ENCODE data around the gene LRRC23.
A peak's percentile ranks its signal among the peaks of the same experiment; 100 is the strongest.
"Not testable (repeated sequence)": the region's sequence is repeated elsewhere in the genome, so short reads cannot be mapped to it uniquely, and the experiment has no call there.

LRRC23 gene

DNA sequence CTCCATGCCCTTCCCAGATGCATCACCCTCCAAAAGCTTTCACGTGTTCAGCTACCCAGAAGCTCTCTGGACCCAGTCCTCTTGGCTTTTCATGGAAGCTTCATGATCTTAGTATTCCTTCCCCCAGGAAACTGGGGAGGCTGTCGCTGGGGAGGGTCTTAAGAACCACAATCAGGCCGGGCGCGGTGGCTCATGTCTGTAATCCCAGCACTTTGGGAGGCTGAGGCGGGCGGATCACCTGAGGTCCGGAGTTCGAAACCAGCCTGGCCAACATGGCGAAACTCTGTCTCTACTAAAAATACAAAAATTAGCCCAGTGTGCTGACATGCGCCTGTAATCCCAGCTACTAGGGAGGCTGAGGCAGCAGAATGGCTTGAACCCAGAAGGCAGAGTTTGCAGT is 3.5 kb downstream of the LRRC23 start:
- not testable (repeated sequence) for DNase-seq

DNA sequence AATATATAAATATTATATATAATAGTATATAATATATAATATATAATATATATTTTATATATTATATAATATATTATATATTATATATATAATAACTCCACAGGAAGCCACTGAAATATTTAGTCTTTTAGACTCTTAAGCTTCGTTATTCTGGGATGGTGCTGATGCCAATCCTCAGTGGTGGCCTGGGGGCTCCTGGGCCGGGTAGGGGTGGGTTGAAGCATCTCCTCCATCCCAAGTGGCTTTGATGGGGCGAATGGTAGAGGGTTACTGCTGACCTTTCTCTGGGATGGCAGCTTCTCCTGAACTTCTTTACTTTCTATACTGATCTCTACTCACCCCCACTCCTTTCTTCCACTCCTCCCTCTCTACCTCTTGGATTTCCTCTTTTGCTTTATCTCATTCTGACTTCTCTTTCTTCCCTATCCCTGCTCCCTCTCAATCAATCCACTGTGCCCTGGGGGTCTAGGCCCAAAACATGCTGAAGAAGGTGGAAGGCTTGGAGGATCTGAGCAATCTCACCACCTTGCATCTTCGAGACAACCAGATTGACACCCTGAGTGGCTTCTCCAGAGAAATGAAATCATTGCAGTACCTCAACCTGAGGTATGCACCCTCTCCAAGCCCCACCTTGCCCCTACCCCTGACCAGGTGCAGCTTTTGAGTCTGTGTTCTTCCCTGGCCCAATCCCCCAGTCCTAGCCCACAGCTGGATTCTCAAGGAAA is 5.0 kb downstream of the LRRC23 start:
- no peak for DNase-seq

DNA sequence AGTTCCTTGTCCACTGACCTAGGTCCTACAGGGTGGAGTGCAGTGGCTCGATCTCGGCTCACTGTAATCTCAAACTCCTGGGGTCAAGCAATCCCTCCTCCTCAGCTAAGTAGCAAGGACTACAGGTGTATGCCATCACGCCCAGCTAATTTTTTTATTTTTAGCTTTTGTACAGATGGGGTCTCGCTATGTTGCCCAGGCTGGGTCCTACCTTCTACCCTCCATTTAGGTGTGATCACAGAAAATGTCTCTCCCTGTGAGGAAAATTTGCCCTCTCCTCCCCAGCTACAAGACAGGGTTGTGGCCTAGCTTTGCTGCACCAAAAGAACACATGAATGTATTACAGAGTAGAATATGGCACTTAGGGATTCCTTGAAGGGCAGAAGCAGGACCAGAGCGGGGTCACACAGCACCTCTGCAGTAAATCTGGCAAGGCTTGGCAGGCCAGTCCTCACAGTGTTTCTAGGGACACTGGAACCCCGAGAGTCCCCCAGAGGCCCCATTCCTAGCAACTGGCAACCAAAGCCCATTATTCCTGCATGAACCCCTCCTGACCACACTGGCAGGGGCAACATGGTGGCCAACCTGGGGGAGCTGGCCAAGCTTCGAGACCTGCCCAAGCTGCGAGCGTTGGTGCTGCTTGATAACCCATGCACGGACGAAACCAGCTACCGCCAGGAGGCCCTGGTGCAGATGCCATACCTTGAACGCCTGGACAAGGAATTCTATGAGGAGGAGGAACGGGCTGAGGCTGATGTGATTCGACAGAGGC is 7.7 kb downstream of the LRRC23 start:
- no peak for DNase-seq

DNA sequence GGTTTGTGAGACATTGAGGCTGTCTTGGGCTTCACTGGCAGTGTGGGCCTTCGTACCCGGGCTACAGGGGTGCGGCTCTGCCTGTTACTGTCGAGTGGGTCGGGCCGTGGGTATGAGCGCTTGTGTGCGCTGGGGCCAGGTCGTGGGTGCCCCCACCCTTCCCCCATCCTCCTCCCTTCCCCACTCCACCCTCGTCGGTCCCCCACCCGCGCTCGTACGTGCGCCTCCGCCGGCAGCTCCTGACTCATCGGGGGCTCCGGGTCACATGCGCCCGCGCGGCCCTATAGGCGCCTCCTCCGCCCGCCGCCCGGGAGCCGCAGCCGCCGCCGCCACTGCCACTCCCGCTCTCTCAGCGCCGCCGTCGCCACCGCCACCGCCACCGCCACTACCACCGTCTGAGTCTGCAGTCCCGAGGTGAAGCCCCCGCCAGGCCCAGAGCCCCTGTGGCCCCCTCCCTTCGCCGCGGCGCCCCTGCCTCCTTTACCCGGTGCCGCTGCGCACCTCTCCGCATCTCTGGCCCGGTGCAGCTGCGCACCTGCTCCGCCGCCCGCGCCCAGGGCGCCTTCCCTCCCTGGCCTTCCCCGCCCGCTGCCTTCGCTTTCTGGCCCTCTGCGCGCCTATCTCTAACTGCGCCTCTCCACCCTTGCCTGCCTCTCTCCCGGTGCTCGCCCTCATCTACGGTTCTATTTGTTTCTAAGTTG is 9.8 kb downstream of the LRRC23 start, which contains the start of gene ENO2:
ENO2 (plus strand) TSS at position 335 of the 701 bp plus-strand sequence. CDS start 1,253 bp downstream, outside the sequence.
- peak; percentile 89 for DNase-seq

DNA sequence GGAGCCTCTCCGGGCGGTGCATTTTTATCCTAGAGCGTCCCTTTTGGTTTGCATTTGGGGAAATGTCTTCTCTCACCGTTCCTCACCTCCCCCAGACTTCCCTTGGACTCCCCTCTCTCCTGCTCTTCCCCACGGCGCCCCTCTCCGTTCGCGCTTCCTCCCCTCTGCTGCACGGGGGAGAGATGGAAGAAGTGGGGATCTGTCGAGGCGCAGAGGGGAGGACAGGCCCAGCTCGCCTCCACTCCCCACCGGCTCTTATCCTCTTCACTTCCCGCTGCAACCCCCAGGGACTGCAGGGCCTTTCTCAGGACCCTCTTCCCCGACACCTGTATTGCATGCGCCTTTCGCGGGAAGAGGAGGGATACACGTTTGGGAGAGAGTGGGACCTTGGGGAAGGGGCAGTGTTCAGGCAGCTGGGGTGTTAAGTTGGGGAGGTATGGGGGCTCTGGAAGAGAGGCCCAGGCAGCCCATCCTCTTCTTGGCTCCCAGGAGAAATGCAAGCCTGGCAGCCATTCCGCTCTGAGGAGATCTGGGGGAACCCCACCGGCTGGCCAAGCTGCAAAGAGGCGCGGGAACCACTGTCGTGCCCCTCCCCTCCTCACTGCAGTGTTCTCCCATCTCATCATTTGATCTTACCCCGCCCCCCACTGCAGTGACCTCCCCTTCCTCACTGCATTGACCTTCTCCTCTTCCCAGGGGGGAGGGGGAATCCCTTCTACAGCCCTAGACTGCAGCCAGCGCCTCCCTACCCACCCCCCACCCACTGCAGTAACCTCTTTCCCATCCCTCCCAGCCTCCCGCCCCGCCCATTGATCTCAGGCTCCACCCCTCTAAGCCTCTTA is 10.5 kb downstream of the LRRC23 start:
- peak; percentile 59 for DNase-seq

DNA sequence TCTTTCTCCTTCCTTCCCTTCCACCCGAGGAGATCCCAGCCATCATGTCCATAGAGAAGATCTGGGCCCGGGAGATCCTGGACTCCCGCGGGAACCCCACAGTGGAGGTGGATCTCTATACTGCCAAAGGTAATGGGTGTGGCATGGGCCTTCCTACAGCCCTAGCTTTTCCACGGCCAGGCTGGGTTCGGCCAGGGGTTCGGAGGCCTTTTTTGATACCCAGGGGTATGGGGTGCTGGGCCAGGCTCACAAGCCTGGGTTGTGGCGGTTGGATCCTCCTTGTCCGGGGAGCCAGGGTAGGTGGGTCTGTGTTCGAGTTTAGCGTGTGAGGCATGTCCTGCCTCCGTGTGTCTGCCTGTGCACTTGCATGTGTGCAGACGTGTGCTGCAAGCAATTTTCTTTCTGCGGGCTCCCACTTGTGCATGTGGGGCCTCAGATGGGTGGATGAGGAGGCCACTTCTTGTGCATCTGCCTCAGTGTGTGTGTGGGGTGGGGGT is 11.2 kb downstream of the LRRC23 start:
- no peak for DNase-seq

DNA sequence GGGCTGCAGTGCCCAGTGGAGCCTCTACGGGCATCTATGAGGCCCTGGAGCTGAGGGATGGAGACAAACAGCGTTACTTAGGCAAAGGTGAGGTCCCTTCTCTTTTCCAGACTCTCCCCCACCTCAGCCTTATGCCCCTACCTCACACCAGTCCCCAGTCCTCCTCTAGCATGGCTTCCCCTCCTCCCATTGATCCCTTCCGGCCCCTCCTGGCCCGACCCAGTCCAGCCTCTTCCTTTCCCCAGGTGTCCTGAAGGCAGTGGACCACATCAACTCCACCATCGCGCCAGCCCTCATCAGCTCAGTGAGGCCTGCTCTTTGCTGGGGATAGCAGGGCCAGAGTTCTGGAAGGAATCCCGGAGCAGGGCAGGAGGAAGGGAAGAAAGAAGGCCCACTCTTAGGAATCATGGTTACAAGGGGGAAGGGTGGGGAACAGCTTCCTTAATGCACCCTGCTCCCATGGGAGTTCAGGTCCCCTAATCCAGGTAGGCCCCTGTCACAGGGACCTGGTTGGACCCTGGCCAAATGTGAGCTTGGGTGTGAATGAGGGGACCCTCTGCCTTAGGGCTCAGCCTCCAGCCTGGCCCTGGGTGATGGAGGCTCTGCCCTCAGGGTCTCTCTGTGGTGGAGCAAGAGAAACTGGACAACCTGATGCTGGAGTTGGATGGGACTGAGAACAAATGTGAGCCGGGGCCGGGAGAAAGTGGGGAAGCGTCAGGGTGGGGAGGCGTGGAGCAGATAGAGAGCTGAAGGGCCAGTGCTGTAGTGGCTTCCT is 12.0 kb downstream of the LRRC23 start:
- no peak for DNase-seq

DNA sequence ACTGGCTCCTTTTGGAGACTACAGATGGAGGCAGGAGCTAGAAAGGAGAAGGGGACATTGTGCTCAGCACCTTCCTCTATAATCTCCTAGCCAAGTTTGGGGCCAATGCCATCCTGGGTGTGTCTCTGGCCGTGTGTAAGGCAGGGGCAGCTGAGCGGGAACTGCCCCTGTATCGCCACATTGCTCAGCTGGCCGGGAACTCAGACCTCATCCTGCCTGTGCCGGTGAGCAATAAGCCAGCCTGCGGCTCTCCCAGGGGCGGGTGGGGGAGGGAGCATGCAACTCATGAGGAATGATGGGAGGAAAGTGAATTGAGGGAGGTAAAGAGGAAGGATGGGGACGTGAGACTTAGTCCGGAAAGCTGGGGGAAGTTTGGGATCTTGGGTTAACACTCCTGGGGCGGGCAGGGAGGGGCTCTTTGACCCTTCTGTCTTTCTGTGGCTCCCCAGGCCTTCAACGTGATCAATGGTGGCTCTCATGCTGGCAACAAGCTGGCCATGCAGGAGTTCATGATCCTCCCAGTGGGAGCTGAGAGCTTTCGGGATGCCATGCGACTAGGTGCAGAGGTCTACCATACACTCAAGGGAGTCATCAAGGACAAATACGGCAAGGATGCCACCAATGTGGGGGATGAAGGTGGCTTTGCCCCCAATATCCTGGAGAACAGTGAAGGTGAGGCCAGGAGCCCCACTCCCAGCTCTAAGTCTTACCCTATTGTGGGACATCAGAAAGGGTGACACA is 13.0 kb downstream of the LRRC23 start:
- DNase-seq: no peak

DNA sequence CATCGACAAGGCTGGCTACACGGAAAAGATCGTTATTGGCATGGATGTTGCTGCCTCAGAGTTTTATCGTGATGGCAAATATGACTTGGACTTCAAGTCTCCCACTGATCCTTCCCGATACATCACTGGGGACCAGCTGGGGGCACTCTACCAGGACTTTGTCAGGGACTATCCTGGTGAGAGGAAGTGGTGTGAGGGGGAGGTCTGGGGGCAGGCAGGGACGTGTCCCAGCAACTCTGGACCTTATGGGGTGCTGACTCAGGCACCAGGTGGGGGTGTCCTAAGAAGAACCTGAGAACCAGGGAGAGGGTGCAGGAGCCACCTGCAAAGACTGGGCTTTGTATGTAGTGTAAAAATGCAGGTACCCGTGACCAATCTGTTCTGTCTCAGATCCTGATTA is 15.0 kb downstream of the LRRC23 start:
- no peak for DNase-seq

DNA sequence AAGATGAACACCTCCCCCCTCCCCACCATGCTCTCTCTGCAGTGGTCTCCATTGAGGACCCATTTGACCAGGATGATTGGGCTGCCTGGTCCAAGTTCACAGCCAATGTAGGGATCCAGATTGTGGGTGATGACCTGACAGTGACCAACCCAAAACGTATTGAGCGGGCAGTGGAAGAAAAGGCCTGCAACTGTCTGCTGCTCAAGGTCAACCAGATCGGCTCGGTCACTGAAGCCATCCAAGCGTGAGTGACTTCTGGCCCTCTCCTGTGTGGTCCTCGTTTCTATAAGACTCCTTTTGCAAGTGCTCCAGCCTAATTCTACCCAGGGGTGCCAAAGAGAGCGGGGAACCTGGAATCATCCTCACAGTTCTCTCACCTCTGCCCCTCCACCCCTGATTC is 16.9 kb downstream of the LRRC23 start:
- no peak for DNase-seq

DNA sequence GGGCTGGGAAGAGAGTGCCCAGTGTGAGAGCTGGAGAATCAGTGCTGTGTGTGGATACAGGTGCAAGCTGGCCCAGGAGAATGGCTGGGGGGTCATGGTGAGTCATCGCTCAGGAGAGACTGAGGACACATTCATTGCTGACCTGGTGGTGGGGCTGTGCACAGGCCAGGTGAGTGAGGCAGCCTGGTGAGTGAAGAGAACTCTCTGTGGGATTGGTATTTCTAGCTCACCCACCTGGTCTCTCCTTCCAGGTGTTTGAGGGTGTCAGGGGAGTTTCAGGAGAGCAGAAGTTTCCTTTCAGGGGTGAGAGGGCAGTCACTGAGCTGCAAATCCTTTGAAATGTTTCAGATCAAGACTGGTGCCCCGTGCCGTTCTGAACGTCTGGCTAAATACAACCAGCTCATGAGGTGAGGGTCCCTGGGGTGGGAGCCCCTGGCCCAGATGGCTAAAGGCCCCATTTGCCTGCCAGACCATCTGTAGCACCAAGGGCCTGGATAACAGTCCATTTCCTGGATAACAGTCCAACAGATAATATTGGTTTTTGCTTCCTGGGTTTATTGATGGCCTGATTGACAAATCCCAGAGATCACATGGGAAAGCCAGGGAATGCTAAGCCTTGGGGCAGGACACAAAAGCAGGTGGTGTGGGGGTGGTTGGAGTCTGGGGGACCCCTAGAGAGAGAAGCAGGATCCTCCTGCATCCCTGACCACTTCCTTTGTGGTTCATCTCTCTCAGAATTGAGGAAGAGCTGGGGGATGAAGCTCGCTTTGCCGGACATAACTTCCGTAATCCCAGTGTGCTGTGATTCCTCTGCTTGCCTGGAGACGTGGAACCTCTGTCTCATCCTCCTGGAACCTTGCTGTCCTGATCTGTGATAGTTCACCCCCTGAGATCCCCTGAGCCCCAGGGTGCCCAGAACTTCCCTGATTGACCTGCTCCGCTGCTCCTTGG is 17.6 kb downstream of the LRRC23 start:
- DNase-seq: no peak

DNA sequence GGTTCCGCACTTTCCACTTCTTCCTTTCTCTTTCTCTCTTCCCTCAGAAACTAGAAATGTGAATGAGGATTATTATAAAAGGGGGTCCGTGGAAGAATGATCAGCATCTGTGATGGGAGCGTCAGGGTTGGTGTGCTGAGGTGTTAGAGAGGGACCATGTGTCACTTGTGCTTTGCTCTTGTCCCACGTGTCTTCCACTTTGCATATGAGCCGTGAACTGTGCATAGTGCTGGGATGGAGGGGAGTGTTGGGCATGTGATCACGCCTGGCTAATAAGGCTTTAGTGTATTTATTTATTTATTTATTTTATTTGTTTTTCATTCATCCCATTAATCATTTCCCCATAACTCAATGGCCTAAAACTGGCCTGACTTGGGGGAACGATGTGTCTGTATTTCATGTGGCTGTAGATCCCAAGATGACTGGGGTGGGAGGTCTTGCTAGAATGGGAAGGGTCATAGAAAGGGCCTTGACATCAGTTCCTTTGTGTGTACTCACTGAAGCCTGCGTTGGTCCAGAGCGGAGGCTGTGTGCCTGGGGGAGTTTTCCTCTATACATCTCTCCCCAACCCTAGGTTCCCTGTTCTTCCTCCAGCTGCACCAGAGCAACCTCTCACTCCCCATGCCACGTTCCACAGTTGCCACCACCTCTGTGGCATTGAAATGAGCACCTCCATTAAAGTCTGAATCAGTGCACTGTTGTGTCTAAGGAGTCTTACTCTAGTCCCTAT is 18.5 kb downstream of the LRRC23 start:
- no peak for DNase-seq

DNA sequence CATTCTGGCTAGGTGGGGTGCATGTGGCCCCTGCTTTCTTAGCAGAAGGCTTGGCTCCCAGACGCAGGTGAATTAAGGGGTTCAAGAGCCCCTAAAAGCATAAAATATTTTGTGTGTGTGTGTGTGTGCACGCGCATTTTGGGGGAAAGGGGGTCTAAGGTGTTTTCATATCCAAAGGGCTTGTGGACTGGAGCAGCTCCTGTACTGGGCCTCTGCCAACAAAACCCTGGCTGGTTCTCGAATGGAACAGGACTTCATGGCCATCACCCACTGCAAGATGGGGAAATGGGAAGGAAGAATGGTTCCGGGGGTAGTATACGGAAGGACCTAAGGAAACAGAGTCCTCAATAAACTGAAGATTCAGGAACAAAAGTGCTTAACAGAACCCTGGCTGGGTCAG is 19.2 kb downstream of the LRRC23 start:
- no peak for DNase-seq

DNA sequence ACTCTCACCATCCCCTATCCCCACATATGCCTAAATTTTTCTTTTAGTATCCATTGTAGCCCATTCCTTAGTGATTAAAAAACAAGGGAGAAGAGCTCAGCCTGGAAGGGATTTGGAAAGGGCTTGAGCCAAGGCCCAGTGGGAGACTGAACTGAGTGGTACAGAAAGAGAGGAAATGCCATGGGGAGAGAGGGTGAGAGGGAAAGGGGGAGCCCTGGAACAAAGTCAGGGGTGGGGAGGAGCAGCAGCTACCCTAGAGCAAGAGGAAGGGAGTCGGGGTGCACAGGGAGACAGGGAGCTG is 20.6 kb downstream of the LRRC23 start:
- no peak for DNase-seq

DNA sequence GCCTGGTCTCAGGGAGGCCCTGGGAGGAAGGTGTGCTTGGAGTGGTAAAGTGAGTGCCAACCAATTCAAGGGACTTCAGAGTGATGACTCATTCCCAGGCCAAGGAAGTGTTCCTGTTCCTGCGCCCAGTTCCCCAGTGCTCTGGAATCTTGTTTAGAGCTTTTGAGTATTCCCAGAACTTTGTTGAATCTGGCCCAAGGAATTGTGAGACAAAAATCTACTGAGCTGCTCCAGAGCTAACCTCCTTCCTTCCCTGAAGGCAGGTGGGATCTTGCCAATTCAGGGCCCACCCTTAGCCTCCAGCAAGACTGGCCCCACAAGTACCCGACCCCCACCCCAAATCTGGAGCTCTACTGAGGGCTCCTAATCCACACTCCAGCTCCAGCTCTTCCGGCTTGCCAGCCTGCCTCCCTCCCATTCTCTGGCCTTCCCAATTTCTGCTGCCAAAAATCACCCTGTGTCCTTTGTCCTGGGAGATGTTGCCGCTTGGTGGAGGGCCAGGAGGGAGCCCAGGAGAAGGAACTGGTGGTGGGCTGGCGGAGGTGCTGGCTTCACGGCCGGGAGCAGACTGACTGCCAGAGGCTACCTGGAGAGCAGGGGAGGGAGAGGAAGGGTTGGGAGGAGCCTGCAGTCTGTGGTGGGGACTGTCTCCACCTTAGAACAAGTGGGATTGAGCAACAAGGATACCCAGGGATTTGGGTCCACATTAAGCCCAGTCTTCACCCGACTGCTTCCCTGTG is 21.1 kb downstream of the LRRC23 start:
- no peak for DNase-seq

DNA sequence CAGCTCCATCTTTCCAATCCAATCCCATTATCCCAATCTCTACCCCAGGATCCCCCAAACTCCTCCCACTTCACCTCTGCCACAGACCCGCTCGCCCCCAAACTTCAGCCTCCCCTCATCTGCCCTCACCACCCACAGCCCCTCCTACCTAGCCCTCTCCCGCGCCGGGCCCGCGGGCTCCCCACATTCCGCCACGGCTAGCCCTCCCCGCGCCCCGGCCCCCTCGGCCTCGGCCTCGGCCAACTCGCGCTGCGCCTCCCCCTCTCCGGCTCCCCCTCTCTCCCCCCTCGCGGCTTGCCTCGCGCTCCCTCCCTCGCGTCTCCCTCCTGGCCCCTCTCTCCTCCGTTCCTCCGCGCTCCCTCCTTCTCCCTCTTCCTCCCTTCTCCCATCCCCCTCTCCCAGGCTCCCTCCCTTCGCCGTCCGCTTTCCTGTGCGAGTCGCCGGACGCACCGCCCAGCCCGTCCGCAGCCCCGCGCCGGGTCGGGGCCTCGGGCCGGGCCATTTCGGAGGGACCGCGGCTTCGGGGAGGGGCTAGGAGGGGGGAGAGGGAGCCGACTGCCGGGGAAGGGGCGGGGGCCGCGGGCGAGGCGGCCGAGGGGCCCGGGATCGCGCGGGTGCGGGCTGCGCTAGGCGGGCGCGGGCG is 22.9 kb downstream of the LRRC23 start, which contains the start of gene ATN1:
ATN1 (plus strand) TSS at position 581 of the 643 bp plus-strand sequence. CDS start 6,043 bp downstream, outside the sequence.
- peak; percentile 64 for DNase-seq

DNA sequence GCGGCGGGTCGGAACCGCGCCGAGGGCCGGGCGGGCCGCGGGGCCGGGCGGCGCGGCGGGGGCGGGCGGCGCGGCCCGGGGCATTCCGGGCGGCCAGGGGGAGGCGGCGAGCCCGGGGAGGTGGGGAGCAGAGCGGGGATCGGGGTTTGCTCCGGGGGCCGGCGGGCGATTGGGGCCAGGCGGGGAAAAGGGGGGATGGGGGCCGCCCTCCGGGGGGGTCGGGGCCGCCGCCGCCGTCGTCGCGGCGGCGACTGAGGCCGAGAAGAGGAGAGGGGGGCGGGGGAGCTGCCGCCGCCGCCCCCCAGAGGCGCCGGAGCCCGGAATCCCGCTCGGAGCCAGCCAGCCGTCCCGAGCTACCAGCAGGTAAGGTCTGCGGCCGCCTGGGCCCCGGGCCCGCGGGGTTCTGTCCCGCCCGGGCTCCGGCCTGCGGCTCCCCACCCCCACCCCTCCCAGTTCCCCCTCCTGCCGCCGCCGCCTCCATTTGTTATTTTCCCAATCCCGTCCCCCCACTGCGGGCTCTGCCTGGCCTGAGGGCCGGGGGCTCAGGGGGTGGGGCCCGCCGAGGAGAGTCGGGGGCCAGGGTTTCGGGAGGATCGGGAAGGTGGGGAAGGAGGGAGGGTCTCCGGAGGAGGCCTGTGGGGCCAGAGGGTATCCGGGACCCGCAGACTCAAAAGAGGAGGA is 23.5 kb downstream of the LRRC23 start:
- DNase-seq: no peak
